Ecto neural progenitor cell (in vitro differentiated cells): ENCODE measurements around the gene SMPD3.

ENCODE experiments used
- DNase-seq: peaks from one replicate; pipeline ENCODE4 v3.0.0-alpha.2; 2018; ENCODE audit warnings: low spot score

Gene SMPD3

DNA sequence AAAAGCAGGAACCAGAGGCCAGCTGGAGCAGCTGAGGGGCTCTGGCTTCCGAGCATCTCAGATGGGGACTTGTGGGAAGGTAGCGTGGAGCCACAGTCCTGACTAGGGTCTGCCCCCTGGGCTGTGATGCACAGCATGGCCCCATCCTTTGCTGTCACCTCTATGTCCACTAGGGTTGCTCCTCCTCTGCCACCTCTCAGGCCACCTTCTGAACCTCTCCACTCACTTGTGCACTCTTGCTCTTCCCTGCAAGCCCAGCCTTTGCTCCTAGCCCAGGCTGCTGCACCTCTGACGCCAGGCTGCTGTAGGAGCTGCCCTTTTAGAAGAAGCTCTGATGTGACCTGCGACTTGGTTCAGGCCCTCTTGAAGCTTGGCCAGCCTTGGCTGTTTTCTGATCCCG, 24.3 kb upstream of the SMPD3 start:
- DNase-seq: no peak

DNA sequence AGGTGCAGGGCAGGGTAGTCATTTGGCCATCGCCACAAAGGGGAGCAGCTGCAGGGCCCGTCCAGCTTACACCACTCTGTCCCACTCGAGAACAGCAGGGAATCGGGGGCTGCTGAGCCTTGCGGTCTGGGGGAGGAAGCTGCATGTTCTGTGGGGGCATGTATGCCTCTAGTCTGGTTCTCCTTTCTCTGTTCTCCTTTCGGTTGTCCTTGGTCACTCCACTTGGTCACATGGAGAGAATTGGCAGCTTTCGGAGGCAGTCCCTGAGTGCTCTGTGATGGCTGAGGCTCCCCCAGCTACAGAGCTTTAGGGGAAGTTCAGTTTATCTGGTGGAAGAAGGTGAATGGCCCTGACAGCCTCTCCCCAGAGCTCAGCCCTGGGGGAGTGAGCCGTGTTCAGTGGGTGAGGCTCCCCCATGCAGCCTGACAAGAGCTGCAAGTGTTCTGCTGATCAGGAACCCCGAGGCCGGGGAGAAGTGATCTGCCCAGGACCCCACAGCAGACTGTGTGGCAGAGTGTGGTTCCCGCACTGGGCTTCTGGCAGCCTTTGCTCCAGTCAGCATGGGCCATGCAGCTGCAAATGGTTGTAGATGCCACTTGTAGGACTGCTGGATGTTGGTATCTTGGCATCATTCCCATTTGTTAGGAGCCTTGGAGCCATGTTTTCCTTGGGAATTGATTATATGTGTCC, 22.3 kb upstream of the SMPD3 start:
- DNase-seq: no peak

- DNase-seq: no peak
These were observed 21.6 kb upstream of the SMPD3 start for GRCh38 chr16:68469796-68470460.

- DNase-seq: no peak
These were observed 20.5 kb upstream of the SMPD3 start for GRCh38 chr16:68468842-68469241.

- DNase-seq: no peak
These were observed 17.9 kb upstream of the SMPD3 start for GRCh38 chr16:68466174-68466573.

GRCh38 chr16:68463904-68464303, 15.6 kb upstream of the SMPD3 start:
- no peak for DNase-seq

- DNase-seq: no peak
These were observed 11.8 kb upstream of the SMPD3 start for GRCh38 chr16:68460067-68460466.

GRCh38 chr16:68459457-68459856, 11.1 kb upstream of the SMPD3 start:
- DNase-seq: no peak

DNA sequence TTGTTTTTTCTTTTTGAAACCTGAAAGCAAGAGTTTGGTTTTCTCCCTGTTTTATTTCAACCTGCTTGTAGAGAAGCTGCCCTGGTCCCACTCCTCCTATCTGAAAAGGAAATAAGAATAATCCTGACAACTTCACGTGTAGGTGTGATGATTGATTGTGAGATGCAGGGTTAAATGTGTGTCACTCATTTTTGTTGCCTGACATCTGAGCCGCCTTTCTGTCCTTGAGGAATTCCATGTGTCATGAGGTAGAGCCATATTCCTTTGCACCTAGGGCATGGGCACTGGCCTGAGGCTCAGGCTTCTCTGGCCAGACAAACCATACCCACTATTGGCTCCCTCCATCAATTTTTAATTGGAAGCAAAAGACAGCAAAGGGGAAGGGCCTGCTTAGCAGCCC, 10.2 kb upstream of the SMPD3 start:
- DNase-seq: no peak

DNA sequence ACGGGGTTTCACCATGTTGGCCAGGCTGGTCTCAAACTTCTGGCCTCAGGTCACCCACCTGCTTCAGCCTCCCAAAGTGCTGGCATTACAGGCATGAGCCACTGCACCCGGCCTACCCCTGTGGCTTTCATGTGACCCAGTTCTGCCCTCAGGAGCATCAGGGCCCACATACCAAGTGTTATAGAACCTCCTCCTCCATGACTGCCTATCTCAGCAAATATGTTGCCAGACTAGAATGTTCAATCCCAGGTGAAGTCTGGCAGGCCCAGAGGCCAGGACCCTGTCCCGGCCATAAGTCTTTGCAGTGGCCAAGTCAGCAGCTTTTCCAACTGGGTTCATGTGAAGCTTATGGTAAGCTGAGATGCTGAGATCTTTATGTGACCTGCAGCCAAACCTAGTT, 9.8 kb upstream of the SMPD3 start:
- no peak for DNase-seq

GRCh38 chr16:68455631-68456030, 7.3 kb upstream of the SMPD3 start:
- no peak for DNase-seq

- DNase-seq: no peak
These were observed 6.7 kb upstream of the SMPD3 start for GRCh38 chr16:68454920-68455435.

DNA sequence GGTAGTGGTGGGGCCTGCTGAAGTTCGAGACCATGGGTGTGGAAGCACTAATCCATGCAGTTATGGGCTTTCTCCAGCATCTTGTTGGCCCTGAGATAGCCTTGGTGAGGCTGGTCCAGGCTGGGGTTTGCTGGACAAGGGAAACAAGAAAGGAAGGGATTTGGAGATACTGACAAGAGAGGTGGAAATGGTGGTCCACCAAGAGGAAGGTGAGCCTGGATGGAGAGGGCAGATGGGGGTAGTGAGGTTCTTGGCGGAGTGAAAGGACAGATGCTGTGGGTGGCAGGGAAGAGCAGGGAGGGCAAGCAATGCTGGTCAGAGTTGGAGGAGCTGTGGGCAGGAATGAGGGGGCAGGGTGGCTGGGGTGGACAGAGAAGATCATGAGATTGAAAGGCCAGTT, 5.5 kb upstream of the SMPD3 start:
- no peak for DNase-seq

GRCh38 chr16:68452176-68452575, 3.9 kb upstream of the SMPD3 start:
- DNase-seq: no peak

DNA sequence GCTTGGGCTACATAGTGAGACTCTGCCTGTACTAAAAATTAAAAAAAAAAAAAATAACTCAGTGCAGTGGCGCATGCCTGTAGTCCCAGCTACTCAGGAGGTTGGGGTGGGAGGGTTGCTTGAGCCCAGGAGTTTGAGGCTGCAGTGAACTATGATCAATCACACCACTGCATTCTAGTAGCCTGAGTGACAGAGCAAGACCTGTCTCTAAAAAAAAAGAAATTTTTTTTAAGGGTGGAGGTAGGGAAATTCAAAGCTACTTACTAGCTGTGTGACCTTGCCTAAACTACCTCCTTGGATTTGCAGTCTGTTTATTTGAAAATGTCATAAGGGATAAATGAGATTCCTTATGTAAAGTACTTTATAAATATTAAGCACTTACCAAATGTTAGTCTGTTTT, 3.4 kb upstream of the SMPD3 start:
- no peak for DNase-seq

GRCh38 chr16:68450741-68451255, 2.5 kb upstream of the SMPD3 start:
- no peak for DNase-seq

GRCh38 chr16:68447653-68448359, 502 bp downstream of the SMPD3 start:
- DNase-seq: no peak

DNA sequence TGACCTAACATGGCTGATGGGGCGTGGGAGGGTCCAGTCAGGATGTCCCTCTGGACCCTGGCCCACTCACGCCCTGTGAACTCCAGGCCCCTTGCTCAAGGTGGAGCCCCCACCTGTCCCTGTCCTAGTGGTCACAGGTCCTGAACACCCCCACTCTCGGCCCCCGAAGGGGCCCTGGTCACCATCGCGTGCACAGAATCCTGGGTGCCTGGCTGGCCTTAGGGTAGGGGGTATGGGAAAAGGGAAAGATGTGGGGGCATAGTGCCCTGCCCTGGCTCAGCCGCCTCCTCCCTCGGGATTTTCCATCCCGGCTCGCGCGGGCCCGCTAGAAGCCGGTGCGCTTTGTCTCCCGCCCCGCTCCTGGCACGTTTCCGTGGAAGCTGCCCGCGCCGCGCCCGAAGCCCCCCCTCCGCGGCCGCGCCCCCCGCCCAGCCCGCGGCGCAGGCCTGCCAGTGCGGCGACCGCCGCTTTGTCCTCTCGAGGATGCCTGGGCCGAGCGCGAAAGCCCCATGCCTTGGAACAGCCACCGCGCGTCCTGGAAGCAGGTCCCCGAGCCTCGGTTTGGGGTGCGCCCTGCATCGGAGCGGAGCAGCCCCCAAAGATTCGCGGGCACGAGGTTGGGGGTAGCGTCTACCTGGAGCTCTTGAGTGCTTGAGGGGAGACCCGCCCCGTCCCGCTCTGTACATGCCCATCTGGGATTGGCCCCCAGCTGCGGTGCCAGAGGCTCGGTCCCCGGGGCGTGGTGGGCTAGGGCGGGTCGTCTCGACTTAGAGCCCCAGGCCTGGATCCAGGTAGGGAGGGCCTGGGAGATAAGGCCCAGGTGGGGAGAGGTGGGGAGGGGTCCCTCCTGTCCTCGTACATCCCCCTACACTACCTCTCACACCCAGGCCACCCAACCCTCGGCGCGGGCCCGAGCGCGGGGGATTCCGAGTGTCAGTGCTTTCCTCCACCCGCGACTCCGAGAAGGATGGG, 1.3 kb downstream of the SMPD3 start:
- no peak for DNase-seq

DNA sequence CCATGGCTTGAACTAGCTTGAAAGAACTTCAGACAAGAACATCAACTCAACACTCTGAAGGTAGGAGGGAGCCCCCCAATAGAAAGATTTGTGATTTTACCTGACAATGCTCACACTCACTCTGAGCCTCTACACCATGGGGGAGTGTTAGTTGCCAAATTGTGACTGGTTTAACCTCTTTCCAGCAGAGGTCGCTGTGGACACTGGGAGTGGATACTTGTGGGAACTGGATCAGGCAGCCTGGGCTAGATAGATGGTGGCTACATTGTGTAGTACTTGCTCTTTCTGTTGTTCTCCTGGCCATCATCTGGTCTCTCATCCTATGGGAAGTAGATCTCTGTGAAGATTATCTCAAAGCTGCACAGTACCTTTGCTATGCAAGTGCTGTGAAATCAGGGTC, 2.9 kb downstream of the SMPD3 start:
- peak; percentile 74 for DNase-seq

DNA sequence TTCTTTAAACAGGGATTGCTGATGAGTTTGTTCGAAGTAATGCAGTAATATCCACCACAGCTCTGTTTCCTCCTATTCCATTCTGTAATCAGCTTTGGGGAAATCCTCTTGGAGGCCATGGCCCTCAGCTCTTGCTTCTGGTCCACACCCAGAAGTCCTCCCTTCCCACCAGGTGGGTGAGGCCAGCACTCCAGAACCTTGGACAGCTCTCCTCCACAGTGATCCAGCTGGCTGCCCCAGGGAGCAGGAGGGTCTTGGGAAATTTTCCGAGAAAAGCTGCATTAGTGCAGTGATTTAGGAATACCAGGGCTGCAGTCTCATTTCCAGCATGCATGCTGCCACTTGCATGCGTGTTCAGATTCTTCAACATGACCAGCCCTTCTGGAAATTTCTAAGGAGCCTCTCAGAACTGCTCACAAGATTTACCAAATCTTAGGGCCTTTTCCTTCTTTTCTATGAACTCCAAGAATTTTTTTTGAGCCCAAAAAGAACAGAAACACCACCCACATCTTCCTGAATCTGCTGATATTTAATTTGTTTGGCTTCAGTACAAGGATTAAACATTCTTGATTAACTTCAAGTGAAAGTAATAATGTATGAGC, 4.2 kb downstream of the SMPD3 start:
- DNase-seq: peak; percentile 81

- no peak for DNase-seq
These were observed 11.7 kb downstream of the SMPD3 start for GRCh38 chr16:68436581-68436980.
